Fibroblast of villous mesenchyme (primary cell): ENCODE data around the gene SRMS. TPM values are rescaled to one million over a fixed set of nuclear protein-coding genes. Genes with fewer than 3 reads are reported as not detected.

Experiments used
- DNase-seq: peaks from one replicate; pipeline ENCODE4 v3.0.0-alpha.2; 2010; ENCODE audit warnings: low read depth
- H3K4me3 ChIP-seq: 2 replicates; pipeline ENCODE4 v1.5.1; 2011; ENCODE audit warnings: low read depth, mild to moderate bottlenecking, low read length
- total RNA-seq: library from RNA; depleted of rRNA; stranded (reverse); fragments of >200 nt; gene quantifications from 2 replicates; pipeline ENCODE4 v1.2.3, GENCODE V29; 2012
- TF ChIP-seq, protein P1 (sequence below): IDR thresholded peaks from 2 replicates; pipeline ENCODE4 v1.5.1; 2012; ENCODE audit warnings: low read depth, mild to moderate bottlenecking, low read length; ENCODE audit not compliant: insufficient read depth

SRMS gene
- total RNA-seq, 1 donor = not detected

DNA sequence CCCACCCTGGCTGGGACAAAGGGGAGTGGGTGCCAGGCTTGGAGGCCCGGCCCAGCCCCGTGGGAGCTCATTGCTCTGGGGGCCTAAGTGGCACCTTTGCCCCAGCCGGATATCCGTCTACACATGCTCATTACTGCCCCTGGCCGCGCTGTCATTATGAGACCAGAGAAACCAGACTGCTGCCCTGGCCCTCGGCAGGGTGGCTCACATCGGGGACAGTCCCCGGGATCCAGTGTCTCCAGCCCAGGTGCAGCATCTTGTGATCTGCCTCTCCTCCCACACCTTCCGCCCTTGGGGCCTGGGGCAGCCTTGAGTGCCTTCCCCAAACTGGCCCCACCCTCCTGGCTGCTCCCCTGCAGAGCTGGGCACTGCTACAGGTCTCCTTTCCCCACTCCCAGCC lies 4.9 kb downstream of the SRMS start:
- TF ChIP-seq, protein P1, sequence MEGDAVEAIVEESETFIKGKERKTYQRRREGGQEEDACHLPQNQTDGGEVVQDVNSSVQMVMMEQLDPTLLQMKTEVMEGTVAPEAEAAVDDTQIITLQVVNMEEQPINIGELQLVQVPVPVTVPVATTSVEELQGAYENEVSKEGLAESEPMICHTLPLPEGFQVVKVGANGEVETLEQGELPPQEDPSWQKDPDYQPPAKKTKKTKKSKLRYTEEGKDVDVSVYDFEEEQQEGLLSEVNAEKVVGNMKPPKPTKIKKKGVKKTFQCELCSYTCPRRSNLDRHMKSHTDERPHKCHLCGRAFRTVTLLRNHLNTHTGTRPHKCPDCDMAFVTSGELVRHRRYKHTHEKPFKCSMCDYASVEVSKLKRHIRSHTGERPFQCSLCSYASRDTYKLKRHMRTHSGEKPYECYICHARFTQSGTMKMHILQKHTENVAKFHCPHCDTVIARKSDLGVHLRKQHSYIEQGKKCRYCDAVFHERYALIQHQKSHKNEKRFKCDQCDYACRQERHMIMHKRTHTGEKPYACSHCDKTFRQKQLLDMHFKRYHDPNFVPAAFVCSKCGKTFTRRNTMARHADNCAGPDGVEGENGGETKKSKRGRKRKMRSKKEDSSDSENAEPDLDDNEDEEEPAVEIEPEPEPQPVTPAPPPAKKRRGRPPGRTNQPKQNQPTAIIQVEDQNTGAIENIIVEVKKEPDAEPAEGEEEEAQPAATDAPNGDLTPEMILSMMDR = no peak
- H3K4me3 ChIP-seq = no peak overlapping the region
- no peak for DNase-seq

DNA sequence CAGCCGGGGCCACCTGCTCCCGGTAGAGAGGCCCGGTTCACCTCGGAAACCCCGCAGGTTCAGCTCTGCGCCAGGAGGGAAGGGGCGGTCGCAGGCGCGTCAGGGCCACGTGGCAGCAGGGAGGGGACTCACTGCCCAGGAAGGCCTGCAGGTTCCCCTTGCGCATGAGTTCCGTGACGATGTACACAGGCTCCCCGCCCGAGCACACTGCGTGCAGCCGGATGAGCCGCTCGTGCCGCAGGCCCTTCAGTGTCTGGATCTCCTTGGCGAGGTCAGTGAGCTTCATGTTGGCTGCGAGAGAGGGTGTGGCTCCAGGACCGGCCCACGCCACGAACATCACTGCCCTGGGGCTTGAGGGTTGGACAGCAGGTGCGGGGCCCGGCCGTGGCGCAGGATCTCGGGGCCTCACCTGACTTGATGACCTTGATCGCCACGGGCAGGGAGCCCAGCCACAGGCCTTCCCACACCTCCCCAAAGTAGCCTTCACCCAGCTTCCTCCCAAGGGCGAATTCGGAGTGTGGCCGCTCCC lies 5.5 kb downstream of the SRMS start:
- no peak overlapping the region for H3K4me3 ChIP-seq
- no peak for DNase-seq
- TF ChIP-seq, protein P1 = no peak

DNA sequence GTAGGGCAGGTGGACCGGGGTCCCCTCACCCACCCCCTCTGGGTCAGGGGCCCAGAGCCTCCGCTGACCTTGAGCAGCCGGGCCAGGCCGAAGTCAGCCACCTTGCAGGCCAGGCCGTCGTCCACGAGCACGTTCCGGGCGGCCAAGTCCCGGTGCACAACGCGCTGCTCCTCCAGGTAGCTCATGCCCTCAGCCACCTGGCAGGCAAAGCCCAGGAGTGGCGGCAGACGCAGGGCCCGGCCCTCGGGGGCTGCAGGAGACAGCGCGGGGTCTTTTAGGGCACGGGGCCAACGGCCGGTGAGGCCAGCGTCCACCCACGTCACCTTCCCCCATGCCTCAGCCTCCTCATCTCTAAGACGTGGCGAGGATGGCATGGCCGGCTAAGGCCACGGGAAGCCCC lies 6.2 kb downstream of the SRMS start:
- DNase-seq = no peak
- TF ChIP-seq, protein P1 = no peak
- H3K4me3 ChIP-seq = no peak overlapping the region

DNA sequence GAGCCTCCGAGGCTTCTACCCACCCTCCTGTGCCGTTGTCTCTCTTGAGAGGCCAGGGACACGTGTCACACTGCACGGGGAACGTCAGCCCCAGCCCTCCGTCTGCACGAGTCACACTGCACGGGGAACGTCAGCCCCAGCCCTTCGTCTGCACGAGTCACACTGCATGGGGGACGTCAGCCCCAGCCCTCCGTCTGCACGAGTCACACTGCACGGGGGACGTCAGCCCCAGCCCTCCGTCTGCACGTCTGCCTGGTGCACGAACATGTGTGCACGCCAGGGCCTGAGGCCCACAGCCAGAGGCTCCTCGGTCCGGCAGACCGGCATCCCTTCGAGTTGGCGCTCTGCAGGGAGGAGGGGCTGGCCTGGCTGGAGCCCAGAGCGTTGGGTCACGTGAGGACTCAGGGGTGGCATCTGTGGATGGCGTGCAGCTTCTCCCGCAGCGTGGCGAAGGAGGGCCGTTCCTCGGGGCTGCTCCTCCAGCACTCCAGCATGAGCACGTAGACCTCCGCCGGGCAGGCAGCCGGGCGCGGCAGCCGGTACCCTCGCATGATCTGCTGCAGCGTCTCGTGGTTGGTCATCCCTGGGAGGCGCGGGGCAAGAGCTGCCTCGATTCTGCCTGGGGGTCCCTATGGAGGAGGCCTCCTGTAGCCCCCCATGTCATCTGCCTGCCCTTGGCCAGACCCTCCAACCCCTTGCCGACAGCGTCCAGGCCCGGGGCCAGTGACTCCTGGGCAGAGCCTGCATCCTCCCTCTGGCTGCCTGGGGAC lies 6.9 kb downstream of the SRMS start:
- DNase-seq = no peak
- TF ChIP-seq, protein P1 = no peak
- no peak overlapping the region for H3K4me3 ChIP-seq

DNA sequence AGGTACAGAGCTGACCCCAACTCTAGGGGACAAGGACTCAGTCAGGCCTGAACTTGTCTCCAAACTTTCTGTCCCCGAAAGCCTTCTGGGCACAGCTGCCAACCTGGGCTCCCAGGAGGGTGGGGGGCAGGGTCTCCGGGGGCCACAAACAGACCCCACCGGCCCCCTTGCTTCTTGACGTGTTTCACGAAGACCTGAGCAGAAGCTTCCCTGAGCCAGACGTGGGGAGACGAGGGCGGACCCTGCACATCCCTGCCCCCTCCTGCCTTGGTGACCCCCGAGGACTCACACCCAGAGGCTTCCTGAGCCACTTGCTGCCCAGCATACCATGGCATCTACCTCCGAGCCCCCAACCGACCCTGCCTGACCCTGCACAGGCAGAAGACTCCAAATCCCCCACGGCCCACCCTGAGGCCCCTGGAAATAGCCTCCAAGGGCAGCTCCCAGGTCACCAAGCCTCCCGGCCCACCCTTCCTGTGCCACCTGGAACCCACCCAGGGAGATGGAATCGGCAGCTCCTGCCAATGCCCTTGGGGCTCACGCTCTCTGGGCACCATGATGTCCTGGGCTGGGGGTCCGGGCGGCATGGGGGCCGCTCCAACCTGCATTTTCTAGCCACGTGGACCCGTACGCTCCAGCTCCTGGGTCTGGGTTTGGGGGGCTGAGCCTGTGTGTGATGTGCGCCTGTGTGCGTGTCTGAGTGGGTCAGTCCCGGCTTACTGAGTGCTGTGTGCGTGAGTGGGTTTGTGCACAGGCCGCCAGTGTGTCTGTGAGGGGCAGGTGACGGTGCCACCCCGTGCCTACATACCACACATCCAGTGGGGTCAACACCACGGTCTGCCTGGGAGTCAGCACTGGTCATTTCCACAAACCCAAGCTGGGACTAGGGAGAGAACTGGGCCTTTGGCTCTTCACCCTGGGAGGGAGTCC lies 7.8 kb downstream of the SRMS start:
- TF ChIP-seq, protein P1 = no peak
- DNase-seq = no peak
- no peak overlapping the region for H3K4me3 ChIP-seq

DNA sequence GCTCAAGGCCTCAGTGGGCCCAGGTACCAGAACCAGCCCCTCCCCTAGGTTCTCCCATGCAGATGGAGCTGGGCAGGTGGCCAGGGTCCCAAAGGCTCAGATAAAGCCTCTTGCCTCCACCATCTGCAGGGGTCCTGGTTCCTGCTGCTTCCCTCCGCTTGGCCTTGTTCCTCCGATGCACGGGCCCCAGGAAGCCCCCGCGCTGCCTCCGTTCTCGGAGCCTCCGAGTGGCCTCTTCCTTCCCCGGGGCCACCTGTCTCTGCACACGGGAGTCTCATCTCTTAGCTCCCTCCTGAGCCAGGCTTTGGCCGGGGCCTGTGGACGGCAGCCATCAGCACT lies 8.5 kb downstream of the SRMS start:
- TF ChIP-seq, protein P1 = no peak
- DNase-seq = no peak
- H3K4me3 ChIP-seq = no peak overlapping the region
